GM19035 (cell line): Measurements from ENCODE around the gene C20orf96.

Experiments
- ATAC-seq: cut with Tn5 transposase; IDR thresholded peaks from one replicate; pipeline ENCODE4 v1.9.1; 2021; ENCODE audit not compliant: unreplicated experiment

The C20orf96 gene

GRCh38 chr20:312866-313265 is 22.3 kb upstream of the C20orf96 start:
- no peak for ATAC-seq

- ATAC-seq, result no peak
Measured at GRCh38 chr20:312067-312466, 21.5 kb upstream of the C20orf96 start.

- no peak for ATAC-seq
Measured at GRCh38 chr20:311609-312008, 21.1 kb upstream of the C20orf96 start.

- no peak for ATAC-seq
Measured at GRCh38 chr20:310645-311044, 20.1 kb upstream of the C20orf96 start.

- peak; percentile 90 for ATAC-seq
Measured at GRCh38 chr20:309841-310644, 19.5 kb upstream of the C20orf96 start.

GRCh38 chr20:309306-309840 is 18.8 kb upstream of the C20orf96 start:
- no peak for ATAC-seq

GRCh38 chr20:308427-309038 is 18.0 kb upstream of the C20orf96 start:
- no peak for ATAC-seq

- no peak for ATAC-seq
Measured at GRCh38 chr20:305745-306144, 15.2 kb upstream of the C20orf96 start.

GRCh38 chr20:301886-302848 is 11.6 kb upstream of the C20orf96 start:
- ATAC-seq, result no peak

GRCh38 chr20:300345-300990 is 9.9 kb upstream of the C20orf96 start:
- no peak for ATAC-seq

GRCh38 chr20:298776-299391 is 8.3 kb upstream of the C20orf96 start:
- ATAC-seq, result no peak

GRCh38 chr20:297925-298775 is 7.6 kb upstream of the C20orf96 start:
- peak; percentile 28 for ATAC-seq

GRCh38 chr20:297098-297924 is 6.8 kb upstream of the C20orf96 start, which contains the start of gene ZCCHC3:
TSS of gene ZCCHC3 (plus strand) at chr20:297570. CDS start at chr20:297587, 17 bp downstream.
- ATAC-seq, result peak; percentile 79

- ATAC-seq, result no peak
Measured at GRCh38 chr20:295804-296203, 5.3 kb upstream of the C20orf96 start.

- no peak for ATAC-seq
Measured at GRCh38 chr20:294602-295001, 4.1 kb upstream of the C20orf96 start.

GRCh38 chr20:289693-290083 is 862 bp downstream of the C20orf96 start:
- ATAC-seq, result no peak

- ATAC-seq, result no peak
Measured at GRCh38 chr20:288956-289692, 1.4 kb downstream of the C20orf96 start.

GRCh38 chr20:286508-286907 is 4.0 kb downstream of the C20orf96 start:
- ATAC-seq, result no peak
